HG02943 (cell line): ENCODE measurements around the gene TAAR6.
"Not testable (repeated sequence)": the region's sequence is repeated elsewhere in the genome, so short reads cannot be mapped to it uniquely, and the experiment has no call there.

Experiments
- ATAC-seq: cut with Tn5 transposase; IDR thresholded peaks from one replicate; pipeline ENCODE4 v1.9.1; 2021; ENCODE audit warnings: mild to moderate bottlenecking, low read depth, moderate library complexity; ENCODE audit not compliant: unreplicated experiment

Gene TAAR6

DNA sequence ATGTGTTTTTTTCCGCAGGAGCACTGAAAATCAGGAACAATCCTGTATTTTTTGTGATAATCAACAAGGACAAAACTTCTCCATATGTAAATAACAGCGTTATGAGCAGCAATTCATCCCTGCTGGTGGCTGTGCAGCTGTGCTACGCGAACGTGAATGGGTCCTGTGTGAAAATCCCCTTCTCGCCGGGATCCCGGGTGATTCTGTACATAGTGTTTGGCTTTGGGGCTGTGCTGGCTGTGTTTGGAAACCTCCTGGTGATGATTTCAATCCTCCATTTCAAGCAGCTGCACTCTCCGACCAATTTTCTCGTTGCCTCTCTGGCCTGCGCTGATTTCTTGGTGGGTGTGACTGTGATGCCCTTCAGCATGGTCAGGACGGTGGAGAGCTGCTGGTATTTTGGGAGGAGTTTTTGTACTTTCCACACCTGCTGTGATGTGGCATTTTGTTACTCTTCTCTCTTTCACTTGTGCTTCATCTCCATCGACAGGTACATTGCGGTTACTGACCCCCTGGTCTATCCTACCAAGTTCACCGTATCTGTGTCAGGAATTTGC lies at the start of gene TAAR6:
Gene TAAR6, plus strand, starts transcription at position 102 of the 557 bp plus-strand sequence. Its CDS starts 0 bp downstream, at position 102.
- no peak for ATAC-seq

DNA sequence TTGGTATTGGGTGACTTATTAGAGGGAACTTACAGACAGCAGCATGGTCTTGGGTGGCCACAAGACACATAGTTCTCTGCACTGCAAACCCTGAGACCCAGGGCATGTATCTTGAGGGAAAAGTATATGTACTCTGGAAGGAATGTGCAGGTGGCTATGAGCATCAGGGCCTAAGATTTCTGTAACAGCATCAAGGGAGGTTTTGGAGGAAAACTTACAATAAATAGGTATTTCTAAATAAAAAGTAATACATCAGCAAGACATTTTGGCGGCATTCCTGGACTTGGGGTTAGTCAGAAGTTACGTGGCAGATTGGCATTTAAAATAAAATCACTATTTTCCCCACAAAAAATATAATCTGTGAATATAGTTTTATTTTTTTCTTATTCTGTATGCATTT lies 49.2 kb upstream of the TAAR6 start:
- no peak for ATAC-seq

DNA sequence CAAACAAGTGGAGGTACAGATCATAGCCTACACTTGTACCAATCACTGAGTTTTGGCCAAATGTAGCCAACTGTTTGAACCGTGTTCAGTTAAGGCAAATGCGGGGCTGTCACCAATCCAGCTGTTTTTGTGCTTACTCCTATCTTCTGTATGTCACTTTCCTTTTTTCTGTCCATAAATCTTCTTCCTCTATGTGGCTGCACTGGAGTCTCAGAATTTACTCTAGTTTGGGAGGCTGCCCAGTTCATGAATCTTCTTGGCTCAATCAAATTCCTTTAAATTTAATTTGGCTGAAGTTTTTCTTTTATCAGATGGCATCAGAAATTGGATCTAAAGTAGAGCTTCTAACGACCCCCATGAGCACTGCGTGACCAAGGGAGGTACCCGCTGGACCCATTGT lies 45.5 kb upstream of the TAAR6 start:
- ATAC-seq: no peak

GRCh38 chr6:132525866-132526265 lies 44.3 kb upstream of the TAAR6 start:
- no peak for ATAC-seq

DNA sequence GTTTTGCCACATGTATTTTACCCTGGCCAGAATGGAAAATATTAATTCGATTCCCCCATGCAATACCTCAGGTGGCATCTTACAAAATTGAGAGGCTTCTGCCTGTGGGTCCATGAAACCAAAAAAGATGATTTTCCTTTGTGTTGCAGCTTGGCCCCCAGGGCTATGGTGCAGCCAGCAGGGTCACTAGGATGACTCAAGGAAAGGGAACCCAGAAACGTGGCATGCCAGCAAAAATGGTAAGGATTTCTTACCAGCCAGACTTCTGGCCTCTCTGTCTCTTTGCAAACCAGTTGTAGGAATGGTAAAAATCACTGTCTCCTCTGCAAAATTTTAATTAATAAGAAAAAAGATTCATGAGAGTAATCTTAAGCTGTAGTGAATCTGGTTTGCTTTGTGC lies 43.7 kb upstream of the TAAR6 start:
- ATAC-seq: no peak

- ATAC-seq: no peak
Measured at GRCh38 chr6:132527791-132528190, 42.3 kb upstream of the TAAR6 start.

- peak; percentile 94 for ATAC-seq
Measured at GRCh38 chr6:132530293-132530974, 39.7 kb upstream of the TAAR6 start.

GRCh38 chr6:132534546-132534945 lies 35.6 kb upstream of the TAAR6 start:
- ATAC-seq: not testable (repeated sequence)

DNA sequence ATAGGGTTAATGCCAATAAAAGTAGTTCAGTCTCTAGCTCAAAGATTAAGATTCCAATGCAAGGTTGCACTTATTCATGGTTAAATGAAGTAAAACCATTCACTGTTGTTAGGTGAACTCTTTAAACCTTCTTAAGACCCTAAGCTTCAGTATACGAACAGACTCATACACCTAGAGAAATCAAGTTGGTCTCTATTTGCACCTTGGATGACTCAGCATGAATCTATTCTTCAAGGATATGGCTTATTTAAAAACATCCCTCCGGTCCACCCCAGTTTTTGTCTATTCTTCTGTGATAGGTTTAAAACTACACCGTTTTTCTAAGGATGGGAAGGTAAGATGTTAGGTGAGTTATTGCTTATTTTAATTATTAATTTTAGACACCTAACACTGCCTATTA lies 33.0 kb upstream of the TAAR6 start:
- ATAC-seq: no peak

DNA sequence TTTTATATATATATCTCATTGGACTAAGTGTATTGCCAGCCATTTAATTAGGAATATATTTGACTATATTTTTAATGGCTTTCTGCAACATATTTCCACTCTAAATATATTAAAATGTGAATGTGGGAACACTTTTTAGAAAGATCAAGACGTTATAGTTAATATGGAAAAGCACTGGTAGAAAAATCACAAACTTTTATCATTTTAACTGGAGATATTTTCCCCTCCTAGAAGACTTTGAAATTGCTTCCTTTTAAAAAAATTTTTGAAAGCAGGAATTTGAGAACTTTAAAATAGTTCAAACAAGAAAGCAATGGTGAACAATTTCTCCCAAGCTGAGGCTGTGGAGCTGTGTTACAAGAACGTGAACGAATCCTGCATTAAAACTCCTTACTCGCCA lies 32.1 kb upstream of the TAAR6 start, which contains the start of gene TAAR9:
Gene TAAR9, plus strand, starts transcription at position 301 of the 400 bp plus-strand sequence. Its CDS starts 13 bp downstream, at position 314.
- ATAC-seq: no peak

DNA sequence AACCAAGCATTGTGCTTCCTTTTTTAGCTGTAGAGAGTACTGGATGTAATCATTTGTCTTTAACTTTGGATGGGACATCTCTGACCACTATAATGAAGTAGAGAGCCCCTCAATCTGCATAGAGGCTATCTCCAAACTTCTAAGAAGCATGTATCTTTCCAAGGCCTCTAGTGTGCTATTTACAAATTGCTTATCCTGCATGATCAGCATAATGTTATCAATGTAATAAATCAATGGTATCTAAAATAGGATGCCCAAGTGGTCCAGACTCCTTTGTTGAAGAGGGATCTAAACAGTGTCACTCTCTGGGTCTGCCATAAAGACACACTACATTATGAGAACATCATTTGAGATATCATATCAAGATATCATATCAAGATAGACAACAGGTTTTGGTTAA lies 25.3 kb upstream of the TAAR6 start:
- ATAC-seq: no peak

GRCh38 chr6:132548746-132549463 lies 21.2 kb upstream of the TAAR6 start:
- no peak for ATAC-seq

DNA sequence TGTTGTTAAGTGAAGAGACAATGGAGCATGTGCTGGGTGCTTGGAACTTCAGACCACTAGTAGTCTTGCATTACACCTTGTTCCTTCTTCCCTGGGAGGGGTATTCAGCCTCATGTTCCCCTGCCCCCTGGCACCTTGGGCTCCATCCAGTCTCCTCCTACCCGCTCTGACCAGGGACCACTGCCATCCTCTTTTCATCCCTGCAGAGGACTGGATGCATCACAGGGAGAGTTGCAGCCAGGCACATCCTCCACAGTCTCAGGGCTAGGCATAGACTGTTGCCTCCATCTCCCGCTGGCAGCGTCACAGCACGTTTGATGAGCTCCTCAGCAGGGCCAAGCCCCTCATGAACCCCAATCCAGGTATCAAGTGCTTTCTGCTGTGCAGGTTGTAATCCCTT lies 18.9 kb upstream of the TAAR6 start:
- no peak for ATAC-seq

DNA sequence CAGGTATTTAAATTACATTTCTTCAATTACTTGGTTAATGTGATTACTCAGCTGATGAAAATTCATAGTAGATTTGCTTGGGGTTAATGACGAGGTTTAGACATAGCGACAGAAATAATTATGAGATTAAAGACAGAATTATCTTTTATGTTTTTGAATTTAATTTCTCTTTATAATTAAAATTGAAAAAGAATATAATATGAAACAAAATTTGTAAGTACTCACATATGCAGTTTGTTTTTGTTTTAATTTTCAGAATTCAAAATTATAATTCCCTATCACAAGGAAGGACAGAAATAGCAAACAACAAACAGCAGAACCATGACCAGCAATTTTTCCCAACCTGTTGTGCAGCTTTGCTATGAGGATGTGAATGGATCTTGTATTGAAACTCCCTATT lies 17.8 kb upstream of the TAAR6 start, which contains the start of gene TAAR8:
Gene TAAR8, plus strand, starts transcription at position 301 of the 400 bp plus-strand sequence. Its CDS starts 21 bp downstream, at position 322.
- ATAC-seq: no peak

DNA sequence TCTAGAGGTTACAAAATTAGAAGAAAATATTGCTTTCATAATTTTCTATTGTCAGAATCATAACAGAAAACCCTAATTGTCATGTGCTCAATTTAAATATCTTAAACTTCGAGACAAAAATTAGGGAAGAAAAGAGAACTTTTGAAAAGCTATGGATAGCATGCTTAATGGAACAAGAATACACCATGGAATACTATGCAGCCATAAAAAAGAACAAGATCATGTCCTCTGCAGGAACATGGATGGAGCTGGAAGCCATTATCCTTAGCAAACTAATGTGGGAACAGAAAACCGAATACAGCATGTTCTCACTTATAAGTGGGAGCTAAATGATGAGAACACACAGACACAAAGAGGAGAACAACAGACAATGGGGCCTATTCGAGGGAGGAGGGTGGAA lies 10.0 kb upstream of the TAAR6 start:
- ATAC-seq: not testable (repeated sequence)

GRCh38 chr6:132566404-132566803 lies 3.7 kb upstream of the TAAR6 start:
- no peak for ATAC-seq

- no peak for ATAC-seq
Measured at GRCh38 chr6:132567566-132567965, 2.6 kb upstream of the TAAR6 start.

GRCh38 chr6:132568611-132569010 lies 1.5 kb upstream of the TAAR6 start:
- ATAC-seq: no peak

- ATAC-seq: no peak
Measured at GRCh38 chr6:132569170-132569569, 952 bp upstream of the TAAR6 start.

DNA sequence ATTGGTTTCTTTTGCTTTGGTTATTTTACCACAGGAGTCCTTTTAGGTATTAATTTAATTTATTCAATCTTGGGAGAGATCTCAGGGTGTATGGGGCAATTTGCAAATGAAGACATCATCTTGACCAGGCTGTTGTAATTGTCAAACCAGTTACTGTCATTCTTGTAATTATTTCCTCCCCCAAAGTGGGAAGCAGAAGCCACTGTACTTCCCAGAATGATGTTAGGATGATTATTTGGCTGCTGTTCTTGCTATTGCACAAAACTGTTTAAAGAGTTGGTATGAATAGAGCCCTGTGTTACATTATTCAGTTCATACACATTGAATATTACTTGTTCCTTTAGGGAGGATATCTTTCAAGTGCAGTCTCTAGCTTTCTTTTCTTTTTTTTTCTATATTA lies 1.7 kb downstream of the TAAR6 start:
- no peak for ATAC-seq

- ATAC-seq: no peak
Measured at GRCh38 chr6:132584698-132585097, 14.6 kb downstream of the TAAR6 start.

DNA sequence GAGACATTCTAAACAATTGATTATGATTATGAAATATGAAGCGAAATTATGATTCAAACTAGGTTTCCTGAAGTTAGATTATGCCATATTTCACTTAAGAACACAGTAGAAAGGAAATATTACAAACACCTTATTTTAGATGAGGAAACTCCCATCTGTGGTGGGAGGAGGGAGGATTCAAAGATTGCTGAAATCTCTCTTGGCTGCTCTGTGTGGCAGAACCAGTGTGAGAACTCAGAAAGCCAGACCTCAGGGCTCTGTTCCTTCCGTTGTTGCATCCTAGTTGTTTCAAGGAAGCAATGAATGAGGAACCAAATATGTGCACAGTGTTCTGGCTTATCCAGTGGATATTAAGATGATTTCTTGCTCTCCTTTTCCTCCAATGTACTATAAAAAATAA lies 17.3 kb downstream of the TAAR6 start:
- no peak for ATAC-seq
